Prostate gland (tissue), 2 donors: ENCODE measurements around the gene CHD1L. TPM values are rescaled to one million over a fixed set of nuclear protein-coding genes. Genes with fewer than 3 reads are reported as not detected.
"Not testable (repeated sequence)": the region's sequence is repeated elsewhere in the genome, so short reads cannot be mapped to it uniquely, and the experiment has no call there.

Source experiments
- DNase-seq: peaks from one replicate; pipeline ENCODE4 v3.0.0-alpha.2; 2019; ENCODE audit warnings: low spot score
- H3K27ac ChIP-seq, 2 donors: fragments of 200-600 bp; sonication (generic); 2 replicates each; pipeline ENCODE4 v1.5.1; 2017 to 2019
- H3K27me3 ChIP-seq: fragments of 200-600 bp; sonication (generic); replicated peaks from 2 replicates; pipeline ENCODE4 v1.5.1; 2019; ENCODE audit not compliant: insufficient read depth
- H3K36me3 ChIP-seq, 2 donors: fragments of 200-600 bp; sonication (generic); 1 replicate in 1 of 2; 2 replicates in 1 of 2; pipeline versions ENCODE4 v1.5.1 to v1.8.1; 2017 to 2019
- H3K4me1 ChIP-seq: fragments of 200-600 bp; sonication (generic); replicated peaks from 2 replicates; pipeline ENCODE4 v1.5.1; 2019
- H3K4me3 ChIP-seq, 2 donors: fragments of 200-600 bp; sonication (generic); 2 replicates each; pipeline ENCODE4 v1.5.1; 2017 to 2019
- H3K9me3 ChIP-seq: fragments of 200-600 bp; sonication (generic); 2 replicates; pipeline ENCODE4 v1.5.1; 2017
- POLR2A ChIP-seq: fragments of 450-650 bp; IDR thresholded peaks from one replicate; pipeline ENCODE4 v1.6.1; 2016; ENCODE audit warnings: antibody characterized with exemption, mild to moderate bottlenecking
- POLR2AphosphoS5 ChIP-seq: sonication (generic); formaldehyde crosslinking; IDR thresholded peaks from one replicate; pipeline ENCODE4 v1.6.1; 2017; ENCODE audit warnings: antibody characterized with exemption
- WGBS: methylation state at CpG from one replicate; pipeline ENCODE4 v1.1.5; 2018; 5-methylcytosine and 5-hydroxymethylcytosine counted together
- intact Hi-C: fragments of 100-400 bp; cut with DNase I; formaldehyde crosslinking; loops from one replicate; pipeline ENCODE4 v1.14.2; 2022
- total RNA-seq, 2 donors: library from RNA; depleted of rRNA; stranded (reverse); fragments of >200 nt; gene quantifications; one replicate each; pipeline ENCODE4 v1.1.0, GENCODE V29; 2016
- TF ChIP-seq, protein P1 (sequence below), 4 experiments: fragments of 200-600 bp in 2 of 4; fragments of 450-650 bp in 2 of 4; sonication (generic) in 2 of 4; IDR thresholded peaks; 1 replicate in 3 of 4; 2 replicates in 1 of 4; pipeline ENCODE4 v1.5.1; 2016 to 2019; ENCODE audit warnings: antibody characterized with exemption in 4 of 4, mild to moderate bottlenecking in 2 of 4, moderate library complexity in 2 of 4

CHD1L gene
- total RNA-seq, 2 donors from 2014 or later, result 21.4 to 22.0 TPM

GRCh38 chr1:147231032-147231431 is 11.5 kb upstream of the CHD1L start:
- H3K4me3 ChIP-seq, H3K27me3 ChIP-seq, DNase-seq, H3K4me1 ChIP-seq, H3K36me3 ChIP-seq, H3K27ac ChIP-seq, H3K9me3 ChIP-seq, intact Hi-C loops: not testable (repeated sequence)
- WGBS, result 45% methylated on average over 5 of the region's 5 CpGs
- TF ChIP-seq POLR2AphosphoS5, result peak; percentile 59

GRCh38 chr1:147233903-147234302 is 8.6 kb upstream of the CHD1L start:
- 88% methylated on average over 8 of the region's 8 CpGs for WGBS
- H3K4me3 ChIP-seq, DNase-seq, H3K9me3 ChIP-seq, H3K4me1 ChIP-seq, H3K27me3 ChIP-seq, H3K36me3 ChIP-seq, H3K27ac ChIP-seq, intact Hi-C loops: not testable (repeated sequence)

DNA sequence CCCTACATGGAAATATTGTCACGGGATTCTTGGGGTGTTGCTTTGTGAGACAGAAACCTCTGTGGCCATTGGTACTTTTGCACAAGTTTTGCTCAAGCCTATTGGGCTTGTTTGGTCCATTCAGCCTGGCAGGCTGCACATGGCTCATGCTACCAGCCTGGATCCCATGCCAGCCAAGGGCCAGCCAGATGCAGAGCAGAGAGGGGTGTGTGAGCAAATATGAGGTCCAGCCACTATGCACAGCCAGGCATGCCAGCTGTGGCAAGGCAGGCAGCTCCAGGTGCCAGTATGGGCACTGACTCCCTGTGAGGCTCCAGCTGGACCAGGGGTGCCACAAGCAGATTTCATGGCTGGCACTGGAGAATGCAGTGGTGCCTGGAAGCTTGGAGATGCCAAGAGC is 6.7 kb upstream of the CHD1L start:
- H3K36me3 ChIP-seq, result no peaks in the 10 kb centered on the region
- no peaks in the 10 kb centered on the region for H3K9me3 ChIP-seq
- no peak overlapping the region for H3K27ac ChIP-seq
- no peaks in the 10 kb centered on the region for H3K27me3 ChIP-seq
- peaks cover 4% of the 10 kb centered on the region for H3K4me1 ChIP-seq
- intact Hi-C loops, result no loop called here
- DNase-seq, result no peak
- no peak for TF ChIP-seq POLR2AphosphoS5
- TF ChIP-seq POLR2A, result no peak
- TF ChIP-seq, protein P1, sequence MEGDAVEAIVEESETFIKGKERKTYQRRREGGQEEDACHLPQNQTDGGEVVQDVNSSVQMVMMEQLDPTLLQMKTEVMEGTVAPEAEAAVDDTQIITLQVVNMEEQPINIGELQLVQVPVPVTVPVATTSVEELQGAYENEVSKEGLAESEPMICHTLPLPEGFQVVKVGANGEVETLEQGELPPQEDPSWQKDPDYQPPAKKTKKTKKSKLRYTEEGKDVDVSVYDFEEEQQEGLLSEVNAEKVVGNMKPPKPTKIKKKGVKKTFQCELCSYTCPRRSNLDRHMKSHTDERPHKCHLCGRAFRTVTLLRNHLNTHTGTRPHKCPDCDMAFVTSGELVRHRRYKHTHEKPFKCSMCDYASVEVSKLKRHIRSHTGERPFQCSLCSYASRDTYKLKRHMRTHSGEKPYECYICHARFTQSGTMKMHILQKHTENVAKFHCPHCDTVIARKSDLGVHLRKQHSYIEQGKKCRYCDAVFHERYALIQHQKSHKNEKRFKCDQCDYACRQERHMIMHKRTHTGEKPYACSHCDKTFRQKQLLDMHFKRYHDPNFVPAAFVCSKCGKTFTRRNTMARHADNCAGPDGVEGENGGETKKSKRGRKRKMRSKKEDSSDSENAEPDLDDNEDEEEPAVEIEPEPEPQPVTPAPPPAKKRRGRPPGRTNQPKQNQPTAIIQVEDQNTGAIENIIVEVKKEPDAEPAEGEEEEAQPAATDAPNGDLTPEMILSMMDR (IDR thresholded peaks at IDR 0.05), result no peak
- H3K4me3 ChIP-seq, result no peak overlapping the region
- 100% methylated on average over 1 of the region's 1 CpG for WGBS

GRCh38 chr1:147236448-147236847 is 6.0 kb upstream of the CHD1L start:
- Histone ChIP-seq H3K4me1 (peaks cover 4% of the 10 kb centered on the region), H3K27ac (no peak overlapping the region), H3K9me3 (no peaks in the 10 kb centered on the region), H3K36me3 (no peaks in the 10 kb centered on the region), H3K4me3 (no peak overlapping the region), H3K27me3 (no peaks in the 10 kb centered on the region)
- DNase-seq, result no peak
- intact Hi-C loops, result no loop called here
- 64% methylated on average over 2 of the region's 2 CpGs for WGBS
- TF ChIP-seq, protein P1 (IDR thresholded peaks at IDR 0.05), result no peak
- no peak for TF ChIP-seq POLR2AphosphoS5
- TF ChIP-seq POLR2A, result no peak

GRCh38 chr1:147236959-147237791 is 5.3 kb upstream of the CHD1L start:
- Histone ChIP-seq H3K9me3 (no peaks in the 10 kb centered on the region), H3K36me3 (no peaks in the 10 kb centered on the region), H3K27me3 (no peaks in the 10 kb centered on the region), H3K4me1 (peaks cover 8% of the 10 kb centered on the region), H3K27ac (no peak overlapping the region), H3K4me3 (no peak overlapping the region)
- no peak for DNase-seq
- WGBS, result 36% methylated on average over 3 of the region's 3 CpGs
- intact Hi-C loops, result no loop called here
- TF ChIP-seq, protein P1 (IDR thresholded peaks at IDR 0.05), result no peak
- no peak for TF ChIP-seq POLR2A
- TF ChIP-seq POLR2AphosphoS5, result no peak
